Peyer's patch (tissue), 4 donors: ENCODE measurements around the gene REV3L.

Experiments used
- POLR2A ChIP-seq, 2 donors: fragments of 450-650 bp; IDR thresholded peaks; one replicate each; pipeline ENCODE4 v1.5.1; 2017; ENCODE audit warnings: antibody characterized with exemption in 2 of 2, mild to moderate bottlenecking in 2 of 2, moderate library complexity in 2 of 2
- TF ChIP-seq, protein P1 (sequence below), 6 experiments: fragments of 450-650 bp in 4 of 6; fragments of 200-600 bp in 2 of 6; sonication (generic) in 1 of 6; IDR thresholded peaks; one replicate each; pipeline ENCODE4 v1.5.1; 2017 to 2019; ENCODE audit warnings: antibody characterized with exemption in 6 of 6, mild to moderate bottlenecking in 3 of 6, moderate library complexity in 1 of 6

DNA sequence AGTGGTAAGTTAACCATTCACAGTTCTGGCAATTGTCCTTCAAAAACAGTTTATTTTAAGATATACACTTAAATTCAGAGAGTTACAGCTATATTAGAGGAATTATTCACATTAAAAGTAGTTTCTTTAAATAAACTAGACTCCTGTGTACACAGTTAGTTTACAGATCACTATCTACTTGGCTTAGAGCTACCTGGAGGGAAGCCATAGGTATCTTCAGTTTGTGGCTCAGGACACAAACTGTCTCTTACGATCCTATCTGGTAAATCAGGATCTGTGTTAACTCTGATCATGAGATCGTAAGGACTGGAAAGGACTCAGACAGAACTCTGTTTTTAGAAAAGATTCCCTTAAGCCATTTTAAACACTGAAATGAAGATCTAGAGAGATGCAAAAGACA lies 160.9 kb downstream of the REV3L start:
- no peak for TF ChIP-seq POLR2A (IDR thresholded peaks at IDR 0.05)
- TF ChIP-seq, protein P1, sequence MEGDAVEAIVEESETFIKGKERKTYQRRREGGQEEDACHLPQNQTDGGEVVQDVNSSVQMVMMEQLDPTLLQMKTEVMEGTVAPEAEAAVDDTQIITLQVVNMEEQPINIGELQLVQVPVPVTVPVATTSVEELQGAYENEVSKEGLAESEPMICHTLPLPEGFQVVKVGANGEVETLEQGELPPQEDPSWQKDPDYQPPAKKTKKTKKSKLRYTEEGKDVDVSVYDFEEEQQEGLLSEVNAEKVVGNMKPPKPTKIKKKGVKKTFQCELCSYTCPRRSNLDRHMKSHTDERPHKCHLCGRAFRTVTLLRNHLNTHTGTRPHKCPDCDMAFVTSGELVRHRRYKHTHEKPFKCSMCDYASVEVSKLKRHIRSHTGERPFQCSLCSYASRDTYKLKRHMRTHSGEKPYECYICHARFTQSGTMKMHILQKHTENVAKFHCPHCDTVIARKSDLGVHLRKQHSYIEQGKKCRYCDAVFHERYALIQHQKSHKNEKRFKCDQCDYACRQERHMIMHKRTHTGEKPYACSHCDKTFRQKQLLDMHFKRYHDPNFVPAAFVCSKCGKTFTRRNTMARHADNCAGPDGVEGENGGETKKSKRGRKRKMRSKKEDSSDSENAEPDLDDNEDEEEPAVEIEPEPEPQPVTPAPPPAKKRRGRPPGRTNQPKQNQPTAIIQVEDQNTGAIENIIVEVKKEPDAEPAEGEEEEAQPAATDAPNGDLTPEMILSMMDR (IDR thresholded peaks at IDR 0.05): no peak
